Uterus (tissue), 2 donors: ENCODE results near the gene ADAMTSL1.

ENCODE experiments used
- CTCF ChIP-seq, 4 experiments: fragments of 200-600 bp in 2 of 4; fragments of 450-650 bp in 2 of 4; sonication (generic) in 2 of 4; IDR thresholded peaks; one replicate each; pipeline ENCODE4 v1.5.1; 2016 to 2019; ENCODE audit warnings: antibody characterized with exemption in 4 of 4, mild to moderate bottlenecking in 2 of 4, moderate library complexity in 1 of 4
- POLR2A ChIP-seq, 2 donors: fragments of 450-650 bp; IDR thresholded peaks; one replicate each; pipeline ENCODE4 v1.6.1; 2016; ENCODE audit warnings: antibody characterized with exemption in 2 of 2, mild to moderate bottlenecking in 1 of 2, moderate library complexity in 1 of 2

- no peak for TF ChIP-seq CTCF (IDR thresholded peaks at IDR 0.05)
- no peak for TF ChIP-seq POLR2A (IDR thresholded peaks at IDR 0.05)
These were observed 293.1 kb downstream of the ADAMTSL1 start for GRCh38 chr9:18766989-18767550.
